Stimulated activated CD4-positive, alpha-beta T cell treated with anti-CD3 and anti-CD28 coated beads, Interleukin-1b, Interleukin-23, amount 100 ng/mL, for 48 hours (primary cell): ENCODE measurements around the gene SEC61A2.

Source experiments
- DNase-seq: peaks from one replicate; pipeline ENCODE4 v3.0.0-alpha.2; 2020

The SEC61A2 gene

GRCh38 chr10:12200850-12201249 is 71.4 kb downstream of the SEC61A2 start:
- DNase-seq, result no peak

GRCh38 chr10:12201543-12201942 is 72.1 kb downstream of the SEC61A2 start:
- peak; percentile 30 for DNase-seq

- no peak for DNase-seq
Measured at GRCh38 chr10:12202226-12202625, 72.7 kb downstream of the SEC61A2 start.

GRCh38 chr10:12205082-12205481 is 75.6 kb downstream of the SEC61A2 start:
- DNase-seq, result no peak

GRCh38 chr10:12207114-12207513 is 77.6 kb downstream of the SEC61A2 start:
- DNase-seq, result no peak

GRCh38 chr10:12208460-12208859 is 79.0 kb downstream of the SEC61A2 start:
- DNase-seq, result no peak

- no peak for DNase-seq
Measured at GRCh38 chr10:12212454-12212853, 83.0 kb downstream of the SEC61A2 start.

- DNase-seq, result no peak
Measured at GRCh38 chr10:12213621-12214020, 84.1 kb downstream of the SEC61A2 start.

GRCh38 chr10:12214093-12214492 is 84.6 kb downstream of the SEC61A2 start:
- DNase-seq, result no peak

- no peak for DNase-seq
Measured at GRCh38 chr10:12214763-12215218, 85.3 kb downstream of the SEC61A2 start.
